GM18870 (cell line): ENCODE data around the gene TMPRSS3.

Source experiments
- ATAC-seq: cut with Tn5 transposase; IDR thresholded peaks from one replicate; pipeline ENCODE4 v1.9.1; 2021; ENCODE audit warnings: moderate library complexity; ENCODE audit not compliant: unreplicated experiment

TMPRSS3 gene

DNA sequence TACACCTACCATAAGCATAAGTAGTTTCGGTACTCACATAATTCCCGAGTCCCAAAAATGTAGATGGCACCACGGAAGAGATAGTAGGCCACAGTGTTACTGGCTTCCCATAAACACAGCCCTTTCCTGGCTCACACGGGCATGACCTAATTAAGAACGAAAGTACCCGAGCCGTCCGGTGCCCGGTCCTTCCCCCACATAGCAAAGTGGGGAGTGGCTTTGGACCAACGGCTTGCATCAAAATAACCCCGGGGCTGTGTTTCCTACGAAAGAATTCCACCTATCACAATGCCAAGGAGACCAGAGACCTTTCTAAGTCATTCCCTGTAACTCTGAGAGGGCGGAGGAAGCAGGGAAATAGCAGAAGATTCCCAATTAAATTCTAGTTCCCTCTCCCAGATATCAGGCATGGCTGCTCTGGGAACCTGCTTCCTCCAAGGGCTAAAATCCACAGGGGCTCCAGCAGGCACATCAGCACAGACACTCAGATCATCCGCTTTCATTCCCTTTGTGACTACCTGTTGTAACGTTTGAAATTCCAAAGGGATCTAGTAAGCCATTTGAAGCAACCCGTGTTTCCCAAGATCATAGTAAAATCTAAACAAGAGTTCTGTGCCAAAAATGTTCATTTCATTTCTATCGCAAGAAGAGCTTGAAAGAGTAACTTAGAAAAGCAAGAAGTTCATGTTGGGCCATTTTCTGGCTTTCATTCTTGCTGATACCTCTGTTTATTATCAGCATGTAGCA lies at the start of gene TMPRSS3:
TMPRSS3 (minus strand) TSS at position 148 of the 747 bp plus-strand sequence. CDS start 635 bp downstream, outside the sequence.
- no peak for ATAC-seq

DNA sequence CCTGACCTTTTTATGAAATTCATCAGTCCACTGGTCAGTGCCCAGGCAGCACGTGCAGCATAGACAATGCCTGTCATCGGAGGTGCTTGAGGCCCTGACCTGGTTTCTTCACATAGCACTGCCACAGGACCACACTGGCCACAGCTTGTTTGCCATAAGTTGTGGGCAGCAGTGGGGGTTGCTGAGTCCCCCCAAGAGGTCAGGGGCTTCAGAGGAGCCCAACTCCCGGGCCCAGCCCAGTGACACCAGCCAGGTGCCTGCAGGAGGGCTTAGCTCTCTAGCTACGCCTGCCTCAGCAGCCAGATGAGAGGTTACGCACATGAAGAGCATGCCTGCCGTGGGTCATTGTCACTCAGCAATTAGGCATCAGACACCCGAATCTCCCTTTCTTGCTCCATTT lies 49.5 kb upstream of the TMPRSS3 start:
- no peak for ATAC-seq

GRCh38 chr21:42444745-42445059 lies 48.9 kb upstream of the TMPRSS3 start:
- ATAC-seq, result no peak

DNA sequence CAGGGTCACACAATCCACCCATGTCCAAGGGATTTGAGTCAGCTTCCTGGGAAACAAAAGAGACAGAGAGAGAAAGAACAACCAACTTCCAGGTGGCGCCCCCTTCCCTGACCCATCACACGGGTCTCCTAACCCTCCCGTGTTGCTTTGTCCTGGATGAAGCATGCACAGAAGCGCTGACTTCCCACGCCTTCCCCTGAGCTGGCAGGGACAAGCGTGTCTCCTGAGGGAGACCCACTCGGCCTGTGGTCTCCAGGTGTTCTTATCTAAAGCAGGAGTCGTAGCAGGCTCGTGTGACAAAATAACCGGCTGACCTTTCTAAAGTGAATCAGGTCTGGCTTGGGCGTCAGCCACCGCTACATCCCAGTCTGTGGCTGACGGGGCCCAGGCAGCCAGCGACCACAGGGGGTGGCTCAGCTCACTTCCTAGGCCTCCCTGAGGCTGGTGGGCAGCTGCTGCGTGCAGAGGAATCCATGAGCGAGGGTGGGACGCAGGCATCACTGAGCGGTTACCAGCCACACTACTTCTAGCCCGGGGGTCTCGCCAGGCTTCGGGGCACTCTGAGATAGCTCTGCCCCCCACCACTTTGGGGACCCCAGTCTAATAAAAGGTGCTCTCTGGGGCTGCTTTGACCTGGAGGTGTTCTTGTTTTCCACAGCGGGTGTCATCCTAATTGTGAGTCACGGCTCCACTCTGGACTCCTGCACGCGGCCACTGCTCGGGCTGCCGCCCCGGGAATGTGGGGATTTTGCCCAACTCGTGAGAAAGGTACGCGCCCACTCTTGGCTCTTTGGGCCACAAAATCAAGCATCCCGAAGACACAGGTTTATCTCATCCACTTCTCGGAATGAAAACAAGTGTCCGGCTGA lies 48.3 kb upstream of the TMPRSS3 start:
- ATAC-seq, result no peak

DNA sequence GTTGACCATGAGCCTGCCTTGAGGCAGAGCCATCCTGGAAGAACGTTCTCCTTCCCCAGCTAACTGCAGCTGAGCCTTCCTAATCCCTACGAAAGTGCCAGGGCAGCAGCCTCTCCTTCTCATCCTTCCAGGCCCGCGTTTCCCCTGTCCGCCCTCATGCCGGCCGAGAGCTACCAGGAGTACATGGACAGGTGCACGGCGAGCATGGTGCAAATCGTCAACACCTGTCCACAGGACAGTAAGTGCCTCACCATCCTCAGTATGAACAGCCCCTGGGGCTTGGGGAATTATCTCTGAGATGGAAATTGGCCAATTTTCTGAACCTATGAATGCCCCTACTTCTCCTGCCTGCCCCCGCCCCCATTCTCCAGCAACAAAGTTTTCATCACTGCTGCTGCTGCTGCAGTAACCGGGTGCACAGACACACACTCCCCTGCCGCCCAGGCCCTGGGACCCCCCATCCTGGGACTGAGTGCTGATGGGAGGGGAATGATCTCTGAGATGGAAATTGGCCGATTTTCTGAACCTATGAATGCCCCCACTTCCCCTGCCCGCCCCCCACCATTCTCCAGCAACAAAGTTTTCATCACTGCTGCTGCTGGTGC lies 47.4 kb upstream of the TMPRSS3 start:
- ATAC-seq, result no peak

GRCh38 chr21:42441963-42442362 lies 46.1 kb upstream of the TMPRSS3 start:
- ATAC-seq, result no peak

GRCh38 chr21:42440187-42440792 lies 44.4 kb upstream of the TMPRSS3 start:
- no peak for ATAC-seq

DNA sequence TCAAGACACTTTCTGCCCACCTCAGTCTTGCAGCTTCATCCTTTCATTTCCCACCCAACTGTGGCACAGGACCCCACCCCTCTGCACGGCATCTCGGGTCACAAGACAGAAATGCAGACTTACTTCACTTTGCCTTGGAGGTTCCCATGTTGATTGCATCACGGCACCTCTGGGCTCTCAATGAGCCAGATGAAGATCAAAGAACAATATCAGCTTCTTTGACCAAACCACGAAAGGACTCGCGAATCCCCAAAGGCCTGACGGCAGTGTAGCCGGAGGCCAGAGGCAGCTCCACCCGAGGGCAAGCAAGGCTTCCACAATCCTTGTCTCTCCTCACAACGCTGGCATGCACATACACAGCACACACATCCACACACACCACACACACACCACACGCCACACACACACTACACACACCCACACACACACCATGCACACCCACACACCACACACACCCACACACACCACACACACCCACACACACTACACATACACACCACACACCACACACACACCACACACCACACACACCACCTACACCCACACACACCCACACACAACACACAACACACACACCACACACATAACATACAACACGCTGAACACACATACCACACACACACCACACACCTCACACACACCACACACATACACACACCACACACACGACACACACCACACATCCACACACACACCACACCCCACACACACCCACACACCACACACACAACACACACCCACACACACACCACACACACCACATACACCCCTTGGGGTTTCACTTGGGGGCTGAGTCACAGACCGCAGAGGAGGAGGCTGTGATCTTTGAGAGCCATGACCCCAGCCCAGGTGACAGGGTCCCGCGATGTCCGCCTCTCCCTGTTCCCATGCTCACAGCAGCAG lies 43.7 kb upstream of the TMPRSS3 start:
- no peak for ATAC-seq

DNA sequence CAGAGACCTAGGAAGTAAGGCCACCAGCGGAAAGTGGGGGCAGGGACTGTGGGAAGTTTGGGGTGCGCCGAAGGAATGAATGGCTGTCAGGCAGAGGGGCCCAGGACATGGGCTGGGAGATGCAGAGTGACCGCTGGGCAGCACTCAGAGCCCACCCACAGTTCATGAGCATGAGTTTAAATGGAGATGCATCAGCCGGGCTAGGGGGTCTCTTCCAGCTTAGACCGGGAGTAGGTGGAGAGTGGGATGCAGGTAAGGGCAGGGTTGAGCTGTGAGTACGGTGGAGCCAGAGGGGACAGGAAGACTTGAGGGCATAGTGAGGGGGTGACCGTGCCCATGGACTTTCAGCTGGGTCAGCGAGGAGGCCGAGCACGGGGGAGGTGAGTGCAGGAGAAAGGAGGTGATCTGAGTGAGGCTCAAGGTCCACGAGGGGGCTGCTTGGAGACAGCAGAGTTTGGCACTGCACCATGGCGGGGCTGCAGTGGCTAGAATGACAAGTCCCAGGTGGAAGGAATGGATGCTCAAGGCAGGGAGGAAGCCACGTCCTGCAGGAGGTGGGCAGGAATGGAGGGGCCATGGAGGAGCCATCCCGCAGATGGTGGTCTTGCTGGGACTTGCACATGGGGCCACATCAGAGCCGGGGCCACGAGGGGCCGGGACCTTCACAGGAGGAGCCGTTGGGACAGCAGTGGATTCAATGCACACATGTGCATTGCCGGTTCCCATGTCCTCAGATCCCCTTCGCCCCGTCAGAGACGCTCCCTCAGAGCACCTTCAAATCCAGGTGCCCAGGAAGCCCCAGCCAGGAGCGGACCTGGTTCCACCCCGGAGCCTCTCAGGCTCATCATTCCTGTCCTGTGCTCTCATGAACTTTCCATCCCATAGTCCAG lies 42.7 kb upstream of the TMPRSS3 start:
- ATAC-seq, result no peak

GRCh38 chr21:42437786-42438185 lies 41.9 kb upstream of the TMPRSS3 start:
- ATAC-seq, result no peak

- no peak for ATAC-seq
Measured at GRCh38 chr21:42436914-42437313, 41.1 kb upstream of the TMPRSS3 start.

GRCh38 chr21:42435833-42436232 lies 40.0 kb upstream of the TMPRSS3 start:
- no peak for ATAC-seq

DNA sequence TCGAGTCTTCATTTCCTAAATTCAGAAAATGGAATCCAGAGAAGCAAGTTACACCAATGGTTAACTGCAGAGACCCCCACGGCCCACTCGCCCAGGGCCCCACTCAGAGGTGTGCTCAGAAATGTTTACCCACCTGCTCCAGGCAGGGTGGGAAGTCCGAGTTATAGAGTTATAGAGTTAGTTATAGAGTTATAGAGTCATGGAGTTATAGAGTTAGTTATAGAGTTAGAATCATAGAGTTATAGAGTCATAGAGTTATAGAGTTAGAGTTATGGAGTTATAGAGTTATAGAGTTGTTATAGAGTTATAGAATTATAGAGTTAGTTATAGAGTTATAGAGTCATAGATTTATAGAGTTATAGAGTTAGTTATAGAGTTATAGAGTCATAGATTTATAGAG lies 39.5 kb upstream of the TMPRSS3 start:
- ATAC-seq, result no peak

DNA sequence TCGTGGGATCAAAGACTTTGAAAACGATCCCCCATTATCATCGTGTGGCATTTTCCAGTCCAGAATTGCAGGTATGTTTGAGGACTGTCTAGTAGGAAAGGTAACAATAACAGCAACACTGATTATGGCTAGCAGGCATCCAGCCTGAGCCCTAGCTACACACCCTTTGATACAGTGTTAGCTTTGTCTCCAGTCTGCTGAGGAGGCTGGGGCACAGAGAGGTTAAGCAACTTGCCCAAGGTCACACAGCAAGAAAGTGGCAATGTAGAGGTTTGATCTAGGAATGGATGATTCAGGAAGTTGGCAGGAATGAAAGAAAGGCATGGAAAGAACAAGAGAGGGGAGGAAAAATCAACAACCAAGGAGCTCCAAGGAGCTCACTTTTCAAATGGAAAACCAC lies 39.0 kb upstream of the TMPRSS3 start:
- no peak for ATAC-seq

GRCh38 chr21:42433946-42434551 lies 38.2 kb upstream of the TMPRSS3 start:
- no peak for ATAC-seq

- no peak for ATAC-seq
Measured at GRCh38 chr21:42432695-42433094, 36.8 kb upstream of the TMPRSS3 start.

DNA sequence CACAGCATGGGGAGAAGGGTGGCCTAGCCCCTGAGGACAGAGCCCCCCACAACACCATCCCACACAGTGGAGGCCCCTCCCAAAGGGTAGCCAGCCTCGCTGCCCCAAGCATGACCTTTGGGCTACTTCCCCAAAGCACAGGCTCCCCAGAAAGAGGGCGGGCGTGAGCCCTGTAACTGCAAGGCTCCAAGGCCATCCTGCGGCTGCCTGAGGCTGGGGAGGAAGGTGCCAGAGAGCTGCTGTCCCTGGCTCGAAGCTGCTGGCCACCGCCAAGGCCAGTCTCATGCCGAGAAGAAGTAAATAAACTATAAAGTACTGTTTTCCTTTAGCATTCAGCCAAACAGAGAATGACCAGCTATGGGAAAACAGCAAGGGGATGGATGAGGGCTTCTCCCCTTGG lies 35.3 kb upstream of the TMPRSS3 start:
- ATAC-seq, result no peak

DNA sequence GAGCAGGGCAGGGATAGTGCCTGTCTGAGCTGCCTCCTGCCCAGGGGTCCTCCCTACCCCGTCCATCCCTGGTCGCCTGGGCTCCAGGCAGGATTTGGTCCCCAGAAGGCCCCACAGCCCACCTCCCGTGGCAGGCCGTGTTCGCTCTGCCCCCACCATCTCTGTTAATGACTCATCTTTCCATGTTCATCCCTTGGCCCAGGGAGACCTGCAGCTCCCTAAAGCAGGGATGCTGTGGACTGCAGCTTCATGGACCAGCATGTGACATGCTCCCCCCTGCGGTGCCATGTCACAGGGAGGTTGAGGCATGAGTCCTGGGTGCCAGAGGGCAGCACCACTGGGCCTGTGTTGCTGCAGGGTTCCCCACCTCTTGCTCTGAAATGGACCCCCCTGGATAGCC lies 34.7 kb upstream of the TMPRSS3 start:
- ATAC-seq, result no peak

GRCh38 chr21:42429856-42430255 lies 34.0 kb upstream of the TMPRSS3 start:
- no peak for ATAC-seq
